HepG2 (cell line): ENCODE results near the gene NANOS1. TPM values are rescaled to one million over a fixed set of nuclear protein-coding genes. Genes with fewer than 3 reads are reported as not detected.

ENCODE experiments used
- ARNT ChIP-seq: fragments of 450-650 bp; IDR thresholded peaks from 2 replicates; pipeline ENCODE4 v1.6.1; 2017
- FOXK1 ChIP-seq: sonication (generic); formaldehyde crosslinking; IDR thresholded peaks from 2 replicates; pipeline ENCODE4 v1.4.0; 2020; ENCODE audit warnings: low read depth, missing genetic modification reagents, borderline replicate concordance
- FOXM1 ChIP-seq: sonication (generic); formaldehyde crosslinking; IDR thresholded peaks from 2 replicates; pipeline ENCODE4 v1.5.0; 2020; ENCODE audit warnings: missing genetic modification reagents
- MAF1 ChIP-seq: sonication (generic); formaldehyde crosslinking; IDR thresholded peaks from 2 replicates; pipeline ENCODE4 v1.5.0; 2020; ENCODE audit warnings: missing genetic modification reagents, borderline replicate concordance
- NFE2L1 ChIP-seq: sonication (generic); formaldehyde crosslinking; IDR thresholded peaks from 2 replicates; pipeline ENCODE4 v1.4.0; 2020; ENCODE audit warnings: missing genetic modification reagents, mild to moderate bottlenecking, borderline replicate concordance
- TCF7 ChIP-seq: sonication (generic); IDR thresholded peaks from 2 replicates; pipeline ENCODE4 v1.6.1; 2016; ENCODE audit warnings: antibody characterized with exemption, low read depth
- TGIF2 ChIP-seq: IDR thresholded peaks from 2 replicates; pipeline ENCODE4 v1.6.1; 2016; ENCODE audit warnings: control low read depth, missing compliant biosample characterization
- ZFAT ChIP-seq: sonication (generic); formaldehyde crosslinking; conservative IDR thresholded peaks from 2 replicates; pipeline ENCODE4 v1.8.1; 2023; ENCODE audit warnings: missing genetic modification reagents, inconsistent platforms
- ZFYVE20 ChIP-seq: sonication (generic); formaldehyde crosslinking; IDR thresholded peaks from 2 replicates; pipeline ENCODE4 v1.8.0; 2023; ENCODE audit warnings: low read depth, mild to moderate bottlenecking, moderate library complexity, missing genetic modification reagents, borderline replicate concordance
- ZNF382 ChIP-seq: sonication (generic); formaldehyde crosslinking; IDR thresholded peaks from 2 replicates; pipeline ENCODE4 v1.5.0; 2020; ENCODE audit warnings: missing genetic modification reagents, mild to moderate bottlenecking, borderline replicate concordance
- ZNF569 ChIP-seq: sonication (generic); formaldehyde crosslinking; IDR thresholded peaks from 2 replicates; pipeline ENCODE4 v1.5.0; 2020; ENCODE audit warnings: mild to moderate bottlenecking, missing genetic modification reagents, moderate library complexity, borderline replicate concordance
- polyA plus RNA-seq, 8 experiments: library from polyadenylated mRNA; depleted of rRNA in 3 of 8; stranded (reverse) in 7 of 8; unstranded in 1 of 8; fragments of >200 nt; fragmentation: Illumina TruSeq in 4 of 8; extraction: Trizol in 4 of 8; gene quantifications; 2 replicates each; pipeline versions ENCODE4 v1.2.1 to v1.2.3, GENCODE V29; 2011 to 2016; ENCODE audit warnings: low read depth in 4 of 8, missing spikeins in 1 of 8, mixed read lengths in 1 of 8; ENCODE audit not compliant: insufficient read depth in 1 of 8
- total RNA-seq, 5 experiments: library from RNA; depleted of rRNA; stranded (reverse); fragments of >200 nt; fragmentation: Illumina TruSeq; extraction: Trizol; gene quantifications; 2 replicates each; pipeline ENCODE4 v1.2.3, GENCODE V29; 2016; ENCODE audit warnings: low read depth in 1 of 5
- TF ChIP-seq, protein P1 (sequence below): IDR thresholded peaks from 2 replicates; pipeline ENCODE4 v1.6.1; 2012; ENCODE audit warnings: low read length, improper control_type of control experiment
- TF ChIP-seq, protein P2 (sequence below): sonication (generic); formaldehyde crosslinking; IDR thresholded peaks from 2 replicates; pipeline ENCODE4 v1.8.0; 2023; ENCODE audit warnings: mild to moderate bottlenecking, missing genetic modification reagents
- TF ChIP-seq, protein P3 (sequence below), 2 experiments: sonication (generic) in 1 of 2; formaldehyde crosslinking in 1 of 2; IDR thresholded peaks; 2 replicates each; pipeline versions ENCODE4 v1.4.0 to v1.6.1; 2016 to 2020; ENCODE audit warnings: borderline replicate concordance in 1 of 2, low read depth in 1 of 2, mild to moderate bottlenecking in 1 of 2, missing genetic modification reagents in 1 of 2
- TF ChIP-seq, protein P4 (sequence below): sonication (generic); formaldehyde crosslinking; IDR thresholded peaks from 2 replicates; pipeline ENCODE4 v1.5.1; 2020; ENCODE audit warnings: mild to moderate bottlenecking, missing genetic modification reagents, moderate library complexity

The NANOS1 gene
- total and polyA plus RNA-seq, 2 of the 13 experiments (the other 11 are each of a cell fraction or from before 2014, with no cell fraction given) = 1.7 to 2.2 TPM

DNA sequence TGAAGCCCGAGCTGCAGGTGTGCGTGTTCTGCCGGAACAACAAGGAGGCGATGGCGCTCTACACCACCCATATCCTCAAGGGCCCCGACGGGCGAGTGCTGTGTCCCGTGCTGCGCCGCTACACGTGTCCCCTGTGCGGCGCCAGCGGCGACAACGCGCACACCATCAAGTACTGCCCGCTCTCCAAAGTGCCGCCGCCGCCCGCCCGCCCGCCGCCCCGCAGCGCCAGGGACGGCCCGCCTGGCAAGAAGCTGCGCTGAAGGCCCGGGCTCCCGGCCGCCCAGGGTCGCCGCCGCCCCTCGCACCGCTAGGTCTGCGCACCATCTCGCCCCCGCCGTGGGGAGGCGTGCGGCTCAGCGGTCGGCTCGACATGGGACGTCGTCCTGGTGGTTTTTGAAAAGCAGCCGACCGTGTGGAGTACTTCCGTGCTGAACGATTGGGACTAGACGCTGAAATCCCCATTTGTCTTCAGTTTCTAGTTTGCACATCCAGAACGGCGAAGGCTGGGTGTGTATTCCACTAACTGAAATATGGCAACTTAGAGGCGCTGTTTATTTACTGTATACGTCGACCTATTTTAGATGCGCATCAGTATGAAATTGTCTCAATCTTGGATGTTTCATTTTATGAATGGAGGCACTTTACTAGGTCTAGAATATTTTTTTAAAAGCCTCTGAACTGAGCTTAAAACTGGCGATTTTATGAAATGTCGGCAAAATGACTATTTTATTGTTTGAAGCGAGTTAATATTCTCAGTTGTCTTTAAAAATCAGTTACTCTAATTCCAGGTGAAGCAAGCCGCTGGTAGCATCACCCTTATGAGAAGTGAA, 1.1 kb downstream of the NANOS1 start (continued):
- TF ChIP-seq, protein P1, sequence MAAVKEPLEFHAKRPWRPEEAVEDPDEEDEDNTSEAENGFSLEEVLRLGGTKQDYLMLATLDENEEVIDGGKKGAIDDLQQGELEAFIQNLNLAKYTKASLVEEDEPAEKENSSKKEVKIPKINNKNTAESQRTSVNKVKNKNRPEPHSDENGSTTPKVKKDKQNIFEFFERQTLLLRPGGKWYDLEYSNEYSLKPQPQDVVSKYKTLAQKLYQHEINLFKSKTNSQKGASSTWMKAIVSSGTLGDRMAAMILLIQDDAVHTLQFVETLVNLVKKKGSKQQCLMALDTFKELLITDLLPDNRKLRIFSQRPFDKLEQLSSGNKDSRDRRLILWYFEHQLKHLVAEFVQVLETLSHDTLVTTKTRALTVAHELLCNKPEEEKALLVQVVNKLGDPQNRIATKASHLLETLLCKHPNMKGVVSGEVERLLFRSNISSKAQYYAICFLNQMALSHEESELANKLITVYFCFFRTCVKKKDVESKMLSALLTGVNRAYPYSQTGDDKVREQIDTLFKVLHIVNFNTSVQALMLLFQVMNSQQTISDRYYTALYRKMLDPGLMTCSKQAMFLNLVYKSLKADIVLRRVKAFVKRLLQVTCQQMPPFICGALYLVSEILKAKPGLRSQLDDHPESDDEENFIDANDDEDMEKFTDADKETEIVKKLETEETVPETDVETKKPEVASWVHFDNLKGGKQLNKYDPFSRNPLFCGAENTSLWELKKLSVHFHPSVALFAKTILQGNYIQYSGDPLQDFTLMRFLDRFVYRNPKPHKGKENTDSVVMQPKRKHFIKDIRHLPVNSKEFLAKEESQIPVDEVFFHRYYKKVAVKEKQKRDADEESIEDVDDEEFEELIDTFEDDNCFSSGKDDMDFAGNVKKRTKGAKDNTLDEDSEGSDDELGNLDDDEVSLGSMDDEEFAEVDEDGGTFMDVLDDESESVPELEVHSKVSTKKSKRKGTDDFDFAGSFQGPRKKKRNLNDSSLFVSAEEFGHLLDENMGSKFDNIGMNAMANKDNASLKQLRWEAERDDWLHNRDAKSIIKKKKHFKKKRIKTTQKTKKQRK = no peak
- TF ChIP-seq ZFAT (CRISPR knock-in tag) = no peak
- TF ChIP-seq, protein P2, sequence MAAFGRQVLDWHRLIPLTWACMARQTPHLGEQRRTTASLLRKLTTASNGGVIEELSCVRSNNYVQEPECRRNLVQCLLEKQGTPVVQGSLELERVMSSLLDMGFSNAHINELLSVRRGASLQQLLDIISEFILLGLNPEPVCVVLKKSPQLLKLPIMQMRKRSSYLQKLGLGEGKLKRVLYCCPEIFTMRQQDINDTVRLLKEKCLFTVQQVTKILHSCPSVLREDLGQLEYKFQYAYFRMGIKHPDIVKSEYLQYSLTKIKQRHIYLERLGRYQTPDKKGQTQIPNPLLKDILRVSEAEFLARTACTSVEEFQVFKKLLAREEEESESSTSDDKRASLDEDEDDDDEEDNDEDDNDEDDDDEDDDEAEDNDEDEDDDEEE (CRISPR knock-in tag) = peak; percentile 51; the same call in 1 of the 2 replicates
- no peak for TF ChIP-seq TGIF2 (CRISPR knock-in tag)
- TF ChIP-seq TCF7 = no peak
- no peak for TF ChIP-seq NFE2L1 (CRISPR knock-in tag)
- TF ChIP-seq ZNF382 (CRISPR knock-in tag) = no peak
- TF ChIP-seq, protein P3, sequence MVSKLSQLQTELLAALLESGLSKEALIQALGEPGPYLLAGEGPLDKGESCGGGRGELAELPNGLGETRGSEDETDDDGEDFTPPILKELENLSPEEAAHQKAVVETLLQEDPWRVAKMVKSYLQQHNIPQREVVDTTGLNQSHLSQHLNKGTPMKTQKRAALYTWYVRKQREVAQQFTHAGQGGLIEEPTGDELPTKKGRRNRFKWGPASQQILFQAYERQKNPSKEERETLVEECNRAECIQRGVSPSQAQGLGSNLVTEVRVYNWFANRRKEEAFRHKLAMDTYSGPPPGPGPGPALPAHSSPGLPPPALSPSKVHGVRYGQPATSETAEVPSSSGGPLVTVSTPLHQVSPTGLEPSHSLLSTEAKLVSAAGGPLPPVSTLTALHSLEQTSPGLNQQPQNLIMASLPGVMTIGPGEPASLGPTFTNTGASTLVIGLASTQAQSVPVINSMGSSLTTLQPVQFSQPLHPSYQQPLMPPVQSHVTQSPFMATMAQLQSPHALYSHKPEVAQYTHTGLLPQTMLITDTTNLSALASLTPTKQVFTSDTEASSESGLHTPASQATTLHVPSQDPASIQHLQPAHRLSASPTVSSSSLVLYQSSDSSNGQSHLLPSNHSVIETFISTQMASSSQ (IDR thresholded peaks at IDR 0.05; ENCODE audit: low read depth) = no peak
- TF ChIP-seq, protein P3 (CRISPR knock-in tag; IDR thresholded peaks at IDR 0.05; ENCODE audit: borderline replicate concordance) = no peak
- TF ChIP-seq ZFYVE20 = no peak
- TF ChIP-seq ZNF569 (CRISPR knock-in tag) = no peak
- TF ChIP-seq FOXK1 (CRISPR knock-in tag) = no peak
- TF ChIP-seq, protein P4, sequence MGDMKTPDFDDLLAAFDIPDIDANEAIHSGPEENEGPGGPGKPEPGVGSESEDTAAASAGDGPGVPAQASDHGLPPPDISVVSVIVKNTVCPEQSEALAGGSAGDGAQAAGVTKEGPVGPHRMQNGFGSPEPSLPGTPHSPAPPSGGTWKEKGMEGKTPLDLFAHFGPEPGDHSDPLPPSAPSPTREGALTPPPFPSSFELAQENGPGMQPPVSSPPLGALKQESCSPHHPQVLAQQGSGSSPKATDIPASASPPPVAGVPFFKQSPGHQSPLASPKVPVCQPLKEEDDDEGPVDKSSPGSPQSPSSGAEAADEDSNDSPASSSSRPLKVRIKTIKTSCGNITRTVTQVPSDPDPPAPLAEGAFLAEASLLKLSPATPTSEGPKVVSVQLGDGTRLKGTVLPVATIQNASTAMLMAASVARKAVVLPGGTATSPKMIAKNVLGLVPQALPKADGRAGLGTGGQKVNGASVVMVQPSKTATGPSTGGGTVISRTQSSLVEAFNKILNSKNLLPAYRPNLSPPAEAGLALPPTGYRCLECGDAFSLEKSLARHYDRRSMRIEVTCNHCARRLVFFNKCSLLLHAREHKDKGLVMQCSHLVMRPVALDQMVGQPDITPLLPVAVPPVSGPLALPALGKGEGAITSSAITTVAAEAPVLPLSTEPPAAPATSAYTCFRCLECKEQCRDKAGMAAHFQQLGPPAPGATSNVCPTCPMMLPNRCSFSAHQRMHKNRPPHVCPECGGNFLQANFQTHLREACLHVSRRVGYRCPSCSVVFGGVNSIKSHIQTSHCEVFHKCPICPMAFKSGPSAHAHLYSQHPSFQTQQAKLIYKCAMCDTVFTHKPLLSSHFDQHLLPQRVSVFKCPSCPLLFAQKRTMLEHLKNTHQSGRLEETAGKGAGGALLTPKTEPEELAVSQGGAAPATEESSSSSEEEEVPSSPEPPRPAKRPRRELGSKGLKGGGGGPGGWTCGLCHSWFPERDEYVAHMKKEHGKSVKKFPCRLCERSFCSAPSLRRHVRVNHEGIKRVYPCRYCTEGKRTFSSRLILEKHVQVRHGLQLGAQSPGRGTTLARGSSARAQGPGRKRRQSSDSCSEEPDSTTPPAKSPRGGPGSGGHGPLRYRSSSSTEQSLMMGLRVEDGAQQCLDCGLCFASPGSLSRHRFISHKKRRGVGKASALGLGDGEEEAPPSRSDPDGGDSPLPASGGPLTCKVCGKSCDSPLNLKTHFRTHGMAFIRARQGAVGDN (CRISPR knock-in tag) = peak; percentile 85
- peak; percentile 61; the same call in 1 of the 2 replicates for TF ChIP-seq FOXM1 (CRISPR knock-in tag)
- no peak for TF ChIP-seq MAF1 (CRISPR knock-in tag)
- no peak for TF ChIP-seq ARNT
